IMR-90 (cell line): ENCODE results near the gene CAMTA1. TPM values are rescaled to one million over a fixed set of nuclear protein-coding genes. Genes with fewer than 3 reads are reported as not detected.

ENCODE experiments used
- ATAC-seq: fragments of 200-7000 bp; cut with Tn5 transposase; 2 replicates; pipeline ENCODE4 v1.9.1; 2020; ENCODE audit warnings: low read depth, mild to moderate bottlenecking, moderate library complexity
- BruUV-seq: library from RNA; stranded (reverse); fragments of 400-500 nt; replicated peaks from 2 replicates; lab custom pipeline; 2021; lab: Mats Ljungman, UMichigan
- CTCF ChIA-PET: fragments of 300-600 bp; formaldehyde crosslinking; extraction: SDS; loops from one replicate; lab custom pipeline; 2021; ENCODE audit warnings: antibody characterized with exemption; lab: Yijun Ruan, JAX
- POLR2A ChIA-PET: fragments of 300-600 bp; sonication (Branson Sonifier 250); formaldehyde crosslinking; loops from one replicate; lab custom pipeline; 2022; ENCODE audit warnings: antibody characterized with exemption; ENCODE audit not compliant: unreplicated experiment; lab: Charles Lee
- DNase-seq: peaks from one replicate; pipeline ENCODE4 v3.0.0; 2013
- H2AFZ ChIP-seq: replicated peaks from 2 replicates; pipeline ENCODE3; 2013; ENCODE audit warnings: low read length, mild to moderate bottlenecking; ENCODE audit not compliant: poor library complexity
- H2AK5ac ChIP-seq: 2 replicates; pipeline ENCODE4 v1.6.1; 2013; ENCODE audit warnings: low read depth, low read length, inconsistent platforms
- H2AK9ac ChIP-seq: replicated peaks from 2 replicates; pipeline ENCODE3; 2013; ENCODE audit warnings: mild to moderate bottlenecking, low read depth, low read length, moderate library complexity; ENCODE audit not compliant: poor library complexity
- H2BK120ac ChIP-seq: 2 replicates; pipeline ENCODE4 v1.6.1; 2013; ENCODE audit warnings: low read depth, low read length, inconsistent platforms
- H2BK15ac ChIP-seq: 3 replicates; pipeline ENCODE4 v1.6.1; 2013; ENCODE audit warnings: low read depth, low read length, inconsistent platforms
- H2BK20ac ChIP-seq: 2 replicates; pipeline ENCODE4 v1.6.1; 2013; ENCODE audit warnings: low read depth, mild to moderate bottlenecking, inconsistent platforms, low read length, moderate library complexity
- H2BK5ac ChIP-seq: 2 replicates; pipeline ENCODE4 v1.6.1; 2013; ENCODE audit warnings: mild to moderate bottlenecking, low read depth, low read length, inconsistent platforms; ENCODE audit not compliant: poor library complexity, severe bottlenecking
- H3K14ac ChIP-seq: replicated peaks from 2 replicates; pipeline ENCODE4 v1.6.1; 2013; ENCODE audit warnings: low read depth, low read length, inconsistent platforms
- H3K18ac ChIP-seq: 2 replicates; pipeline ENCODE4 v1.6.1; 2013; ENCODE audit warnings: low read depth, low read length, control low read depth
- H3K23ac ChIP-seq: 2 replicates; pipeline ENCODE4 v1.6.1; 2013; ENCODE audit warnings: low read depth, low read length, inconsistent platforms
- H3K27ac ChIP-seq: 2 replicates; pipeline ENCODE4 v1.5.1; 2013; ENCODE audit warnings: mild to moderate bottlenecking, control low read depth, low read length; ENCODE audit not compliant: insufficient read depth
- H3K27me3 ChIP-seq: 2 replicates; pipeline ENCODE4 v1.6.1; 2013; ENCODE audit warnings: low read length; ENCODE audit not compliant: control insufficient read depth, insufficient read depth
- H3K36me3 ChIP-seq: 2 replicates; pipeline ENCODE4 v1.6.1; 2013; ENCODE audit warnings: low read length, mixed read lengths; ENCODE audit not compliant: control insufficient read depth, insufficient read depth
- H3K4ac ChIP-seq: 2 replicates; pipeline ENCODE4 v1.6.1; 2013; ENCODE audit warnings: low read depth, low read length, inconsistent platforms
- H3K4me1 ChIP-seq: 2 replicates; pipeline ENCODE4 v1.6.1; 2013; ENCODE audit warnings: low read length, mixed read lengths; ENCODE audit not compliant: control insufficient read depth, insufficient read depth
- H3K4me2 ChIP-seq: 2 replicates; pipeline ENCODE4 v1.6.1; 2013; ENCODE audit warnings: low read depth, mild to moderate bottlenecking, control low read depth, low read length, moderate library complexity
- H3K4me3 ChIP-seq: 2 replicates; pipeline ENCODE4 v1.5.1; 2013; ENCODE audit warnings: low read depth, mild to moderate bottlenecking, control low read depth, low read length, moderate library complexity; ENCODE audit not compliant: insufficient read depth
- H3K56ac ChIP-seq: 2 replicates; pipeline ENCODE4 v1.6.1; 2013; ENCODE audit warnings: low read length, inconsistent platforms; ENCODE audit not compliant: insufficient read depth; ENCODE audit errors: extremely low read depth
- H3K79me1 ChIP-seq, 2 experiments: 2 replicates each; pipeline ENCODE4 v1.6.1; 2013; ENCODE audit warnings: low read length in 2 of 2, inconsistent platforms in 1 of 2, low read depth in 1 of 2
- H3K9ac ChIP-seq: 2 replicates; pipeline ENCODE4 v1.6.1; 2013; ENCODE audit warnings: low read depth, low read length, control low read depth
- H3K9me1 ChIP-seq: 2 replicates; pipeline ENCODE4 v1.6.1; 2013; ENCODE audit warnings: low read length, inconsistent platforms; ENCODE audit not compliant: insufficient read depth
- H3K9me3 ChIP-seq: 2 replicates; pipeline ENCODE4 v1.6.1; 2013; ENCODE audit warnings: low read length; ENCODE audit not compliant: control insufficient read depth, insufficient read depth
- H4K20me1 ChIP-seq: 2 replicates; pipeline ENCODE4 v1.6.1; 2013; ENCODE audit warnings: low read length, inconsistent platforms; ENCODE audit not compliant: insufficient read depth
- H4K5ac ChIP-seq: 2 replicates; pipeline ENCODE4 v1.6.1; 2013; ENCODE audit warnings: mild to moderate bottlenecking, low read depth, low read length, control low read depth
- H4K8ac ChIP-seq, 2 experiments: 2 replicates each; pipeline ENCODE4 v1.6.1; 2013; ENCODE audit warnings: low read depth in 2 of 2, low read length in 2 of 2, control low read depth in 1 of 2, inconsistent platforms in 1 of 2
- H4K91ac ChIP-seq: 2 replicates; pipeline ENCODE4 v1.6.1; 2013; ENCODE audit warnings: low read depth, low read length, inconsistent platforms; ENCODE audit not compliant: insufficient read depth
- CHD1 ChIP-seq: IDR thresholded peaks from 2 replicates; pipeline ENCODE4 v1.6.1; 2012; ENCODE audit warnings: low read depth, low read length, improper control_type of control experiment
- WGBS, 2 experiments: methylation state at CpG; one replicate each; pipeline versions ENCODE4 v1.1.5 to v1.1.7; 2013; ENCODE audit warnings: missing lambda C conversion rate in 2 of 2; ENCODE audit not compliant: insufficient read length in 1 of 2; ENCODE audit errors: extremely low coverage in 2 of 2; 5-methylcytosine and 5-hydroxymethylcytosine counted together
- dilution Hi-C: fragments of 300-500 bp; cut with HindIII; formaldehyde crosslinking; loops from one replicate; pipeline ENCODE4 v1.14.3; 2018; ENCODE audit warnings: low sequenced_read_pairs; ENCODE audit not compliant: unreplicated experiment
- in situ Hi-C: fragments of 300-500 bp; cut with MboI; formaldehyde crosslinking; loops from 3 replicates; pipeline ENCODE4 v1.14.3; 2019; ENCODE audit warnings: low sequenced_read_pairs, inconsistent platforms, mixed read lengths
- intact Hi-C: fragments of 100-400 bp; cut with micrococcal nuclease; formaldehyde crosslinking; loops from 2 replicates; pipeline ENCODE4 v1.10.0; 2022
- polyA plus RNA-seq, 3 experiments: library from polyadenylated mRNA; depleted of rRNA; stranded (reverse); fragments of >200 nt; gene quantifications; 2 replicates each; pipeline ENCODE4 v1.2.3, GENCODE V29; 2012; ENCODE audit warnings: low replicate concordance in 1 of 3
- total RNA-seq: library from RNA; depleted of rRNA; stranded (reverse); fragments of >200 nt; gene quantifications from 2 replicates; pipeline ENCODE4 v1.2.3, GENCODE V29; 2012

The CAMTA1 gene
- total and polyA plus RNA-seq, 2 of the 4 experiments (the other 2 are of a cell fraction) = 35.5 to 74.3 TPM

DNA sequence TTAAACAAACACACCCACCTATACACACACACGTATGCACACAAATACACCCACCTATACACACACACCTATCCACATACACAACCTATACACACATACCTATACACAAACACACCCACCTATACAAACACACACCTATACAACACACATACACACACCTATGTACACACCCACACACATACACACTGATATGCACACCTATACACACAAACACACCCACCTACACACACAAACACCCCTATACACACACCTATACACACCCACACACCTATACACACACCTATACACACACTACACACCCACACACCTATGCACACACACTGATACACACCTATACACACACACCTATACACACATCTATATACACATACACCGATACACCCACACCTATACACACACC lies 870.1 kb downstream of the CAMTA1 start:
- no peak overlapping the region for H2AFZ ChIP-seq

More for the DNA sequence above, 870.1 kb downstream of the CAMTA1 start:
- Histone ChIP-seq H3K27me3 (peaks cover 24% of the 10 kb centered on the region; the same call in 1 of the 2 replicates), H2BK15ac (no peak overlapping the region), H3K9me1 (no peaks in the 10 kb centered on the region), H4K8ac (no peak overlapping the region), H4K20me1 (no peaks in the 10 kb centered on the region), H3K23ac (no peak overlapping the region), H3K18ac (no peak overlapping the region), H2BK20ac (no peak overlapping the region), H2AK5ac (no peak overlapping the region), H3K4ac (no peak overlapping the region), H2BK5ac (peak overlapping the region; percentile 87), H2BK120ac (no peak overlapping the region), H3K79me1 (no peaks in the 10 kb centered on the region), H4K5ac (no peak overlapping the region), H3K4me3 (no peak overlapping the region), H3K14ac (no peak overlapping the region), H3K56ac (no peak overlapping the region), H3K9ac (no peak overlapping the region), H3K27ac (no peak overlapping the region), H4K91ac (no peak overlapping the region), H3K9me3 (no peaks in the 10 kb centered on the region), H3K4me1 (no peaks in the 10 kb centered on the region), H3K36me3 (no peaks in the 10 kb centered on the region), H3K4me2 (no peak overlapping the region), H2AK9ac (no peak overlapping the region)
- no peak for TF ChIP-seq CHD1
- ChIA-PET CTCF (no interaction called here), POLR2A (no interaction called here)
- dilution Hi-C loops (no loop called here), intact Hi-C loops (no loop called here), in situ Hi-C loops (loop anchor here (25.0 kb wide), 1 partner anchor 657 kb away; the partner anchor contains the start of gene SLC45A1)
- no TSS peak for BruUV-seq
- ATAC-seq (no peak), DNase-seq (no peak)
- WGBS, 2 experiments = 88 to 100% methylated on average over 1 of the region's 2 CpGs
